Calu3 (cell line): ENCODE measurements around the gene HTD2. TPM values are rescaled to one million over a fixed set of nuclear protein-coding genes. Genes with fewer than 3 reads are reported as not detected.

Experiments
- BruUV-seq: library from RNA; stranded (reverse); fragments of 400-500 nt; replicated peaks from 2 replicates; lab custom pipeline; 2021; lab: Mats Ljungman, UMichigan
- CTCF ChIA-PET: fragments of 300-600 bp; sonication (Branson Sonifier 250); formaldehyde crosslinking; loops from one replicate; lab custom pipeline; 2022; ENCODE audit warnings: antibody characterized with exemption; lab: Charles Lee
- DNase-seq: peaks from one replicate; pipeline ENCODE4 v3.0.0; 2022
- H3K27ac Mint-ChIP-seq: one replicate; pipeline ENCODE4 v1.8.0; 2022; ENCODE audit warnings: mixed read lengths; ENCODE audit not compliant: unreplicated experiment
- H3K27me3 Mint-ChIP-seq: one replicate; pipeline ENCODE4 v1.8.0; 2022; ENCODE audit warnings: mixed read lengths; ENCODE audit not compliant: unreplicated experiment
- H3K36me3 Mint-ChIP-seq: one replicate; pipeline ENCODE4 v1.8.0; 2022; ENCODE audit warnings: mild to moderate bottlenecking, moderate library complexity, mixed read lengths; ENCODE audit not compliant: insufficient read depth, unreplicated experiment
- H3K4me1 Mint-ChIP-seq: one replicate; pipeline ENCODE4 v1.8.0; 2022; ENCODE audit warnings: mild to moderate bottlenecking, low read depth, mixed read lengths; ENCODE audit not compliant: unreplicated experiment
- H3K4me3 Mint-ChIP-seq: one replicate; pipeline ENCODE4 v1.8.0; 2022; ENCODE audit warnings: mild to moderate bottlenecking, low read depth, moderate library complexity, mixed read lengths; ENCODE audit not compliant: unreplicated experiment
- H3K9me3 Mint-ChIP-seq: one replicate; pipeline ENCODE4 v1.8.0; 2022; ENCODE audit warnings: low read depth, mixed read lengths; ENCODE audit not compliant: unreplicated experiment
- CTCF ChIP-seq: fragments of 200-600 bp; IDR thresholded peaks from one replicate; pipeline ENCODE4 v1.8.0; 2022; ENCODE audit warnings: antibody characterized with exemption; ENCODE audit not compliant: unreplicated experiment
- intact Hi-C: fragments of 100-400 bp; cut with micrococcal nuclease; formaldehyde crosslinking; loops from one replicate; pipeline ENCODE4 v1.10.0; 2022; ENCODE audit not compliant: unreplicated experiment
- total RNA-seq: library from RNA; stranded (reverse); gene quantifications from 2 replicates; pipeline ENCODE4 v1.2.3, GENCODE V29; 2022

The HTD2 gene
- total RNA-seq, 1 experiment from 2014 or later, result 8.5 TPM

DNA sequence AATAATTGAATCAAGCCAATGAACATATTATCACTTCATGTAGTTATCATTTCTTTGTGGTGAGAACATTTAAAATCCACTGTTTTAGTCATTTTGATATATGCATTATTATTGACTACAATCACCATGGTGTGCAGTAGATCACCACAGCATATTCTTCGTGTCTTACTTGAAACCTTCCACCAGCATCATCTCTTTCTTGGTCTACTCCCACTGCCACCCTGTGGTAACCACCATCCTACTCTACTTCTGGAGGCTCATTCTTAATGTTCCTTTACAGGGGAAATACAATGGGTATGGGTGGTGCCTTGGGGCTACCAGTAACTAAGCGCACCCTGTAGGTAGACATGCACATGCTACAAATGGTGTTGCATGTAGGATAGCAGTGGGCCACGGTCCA, 51.8 kb downstream of the HTD2 start:
- no peak for DNase-seq
- Mint-ChIP-seq H3K4me3 (no peak overlapping the region), H3K9me3 (no peaks in the 10 kb centered on the region), H3K4me1 (no peaks in the 10 kb centered on the region), H3K36me3 (no peaks in the 10 kb centered on the region), H3K27ac (no peak overlapping the region), H3K27me3 (no peaks in the 10 kb centered on the region)
- CTCF ChIA-PET, result no interaction called here
- intact Hi-C loops, result no loop called here
- no peak for TF ChIP-seq CTCF
- no TSS peak for BruUV-seq

- DNase-seq, result no peak
- H3K9me3 Mint-ChIP-seq, result no peaks in the 10 kb centered on the region
- H3K27ac Mint-ChIP-seq, result no peak overlapping the region
- TF ChIP-seq CTCF, result no peak
- CTCF ChIA-PET, result no interaction called here
- H3K4me3 Mint-ChIP-seq, result no peak overlapping the region
- no TSS peak for BruUV-seq
- no peaks in the 10 kb centered on the region for H3K4me1 Mint-ChIP-seq
- no peaks in the 10 kb centered on the region for H3K27me3 Mint-ChIP-seq
- H3K36me3 Mint-ChIP-seq, result no peaks in the 10 kb centered on the region
- intact Hi-C loops, result no loop called here
Measured at GRCh38 chr3:58358808-58359207, 52.5 kb downstream of the HTD2 start.

GRCh38 chr3:58359621-58360020, 53.3 kb downstream of the HTD2 start:
- CTCF ChIA-PET, result no interaction called here
- DNase-seq, result no peak

DNA sequence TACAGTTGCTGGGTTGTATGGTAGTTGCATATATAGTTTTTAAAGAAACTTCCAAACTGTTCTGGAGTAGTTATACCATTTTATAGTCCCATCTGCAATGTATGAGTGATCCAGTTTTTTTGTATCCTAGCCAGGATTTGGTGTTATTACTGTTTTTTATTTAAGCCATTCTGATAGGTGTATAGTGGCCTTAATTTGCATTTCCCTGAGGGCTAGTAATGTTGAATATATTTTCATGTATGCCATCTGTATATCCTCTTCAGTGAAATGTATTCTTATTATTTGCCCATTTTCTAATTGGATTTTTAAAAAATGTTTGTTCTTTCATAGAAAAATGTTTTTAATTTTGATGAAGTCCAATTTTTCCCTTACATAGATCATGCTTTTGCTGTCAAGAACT, 55.5 kb downstream of the HTD2 start:
- Mint-ChIP-seq H3K36me3 (no peaks in the 10 kb centered on the region), H3K9me3 (no peaks in the 10 kb centered on the region), H3K4me1 (no peaks in the 10 kb centered on the region), H3K27me3 (no peaks in the 10 kb centered on the region), H3K27ac (no peak overlapping the region), H3K4me3 (no peak overlapping the region)
- no TSS peak for BruUV-seq
- CTCF ChIA-PET, result no interaction called here
- no peak for TF ChIP-seq CTCF
- intact Hi-C loops, result no loop called here
- DNase-seq, result no peak

More at GRCh38 chr3:58359621-58360020, 53.3 kb downstream of the HTD2 start:
- no peaks in the 10 kb centered on the region for H3K9me3 Mint-ChIP-seq
- no peaks in the 10 kb centered on the region for H3K27me3 Mint-ChIP-seq
- H3K4me1 Mint-ChIP-seq, result no peaks in the 10 kb centered on the region
- no peak overlapping the region for H3K4me3 Mint-ChIP-seq
- no peaks in the 10 kb centered on the region for H3K36me3 Mint-ChIP-seq
- BruUV-seq, result no TSS peak
- intact Hi-C loops, result no loop called here
- no peak for TF ChIP-seq CTCF
- no peak overlapping the region for H3K27ac Mint-ChIP-seq
